OCI-LY3 (cell line): ENCODE results near the gene SAMD4B.

Source experiments
- H2AFZ ChIP-seq: fragments of 200-600, 300-600 bp; shearing (Covaris generic); 2 replicates; pipeline ENCODE4 v1.6.0; 2014; ENCODE audit warnings: antibody characterized with exemption, low read depth, low read length
- H3K27ac ChIP-seq: fragments of 200-600, 300-600 bp; sonication (generic); 2 replicates; pipeline ENCODE4 v1.5.1; 2014; ENCODE audit warnings: mild to moderate bottlenecking, low read length, moderate library complexity, mixed read lengths
- H3K27me3 ChIP-seq: fragments of 200-600, 300-600 bp; sonication (generic); 2 replicates; pipeline ENCODE4 v1.6.1; 2014; ENCODE audit warnings: low read depth, low read length, mixed read lengths
- H3K36me3 ChIP-seq: fragments of 200-600, 300-600 bp; sonication (generic); replicated peaks from 2 replicates; pipeline ENCODE3; 2014; ENCODE audit warnings: low read depth, low read length, mixed read lengths
- H3K4me1 ChIP-seq: fragments of 300-600, 200-600 bp; sonication (generic); 2 replicates; pipeline ENCODE4 v1.6.1; 2014; ENCODE audit warnings: low read length, mixed read lengths
- H3K4me2 ChIP-seq: fragments of 200-600, 300-600 bp; sonication (generic); 2 replicates; pipeline ENCODE4 v1.6.1; 2014; ENCODE audit warnings: low read length, mixed read lengths
- H3K4me3 ChIP-seq: fragments of 300-600, 200-600 bp; sonication (generic); 2 replicates; pipeline ENCODE4 v1.5.1; 2014; ENCODE audit warnings: antibody characterized with exemption, mild to moderate bottlenecking, low read length, moderate library complexity
- H3K79me2 ChIP-seq: fragments of 300-600, 200-600 bp; shearing (Covaris generic); 2 replicates; pipeline ENCODE4 v1.6.1; 2014; ENCODE audit warnings: mild to moderate bottlenecking, low read length, mixed read lengths
- H3K9ac ChIP-seq: fragments of 300-600, 200-600 bp; shearing (Covaris generic); 2 replicates; pipeline ENCODE4 v1.6.0; 2014; ENCODE audit warnings: mild to moderate bottlenecking, low read length, moderate library complexity
- H3K9me3 ChIP-seq: fragments of 200-600, 300-600 bp; shearing (Covaris generic); 2 replicates; pipeline ENCODE4 v1.6.1; 2014; ENCODE audit warnings: low read length, mixed read lengths; ENCODE audit not compliant: insufficient read depth
- H4K20me1 ChIP-seq: fragments of 200-600, 300-600 bp; sonication (generic); 2 replicates; pipeline ENCODE4 v1.6.1; 2016; ENCODE audit warnings: low read length, mixed read lengths; ENCODE audit not compliant: insufficient read depth
- CTCF ChIP-seq: fragments of 200-600, 300-600 bp; sonication (generic); IDR thresholded peaks from 2 replicates; pipeline ENCODE4 v1.5.1; 2014; ENCODE audit warnings: antibody characterized with exemption, low read length, low read depth
- EZH2phosphoT487 ChIP-seq: fragments of 200-600 bp; shearing (Covaris generic); IDR thresholded peaks from 2 replicates; pipeline ENCODE4 v1.6.1; 2018; ENCODE audit warnings: antibody characterized with exemption, mixed run types, low read depth

Gene SAMD4B

DNA sequence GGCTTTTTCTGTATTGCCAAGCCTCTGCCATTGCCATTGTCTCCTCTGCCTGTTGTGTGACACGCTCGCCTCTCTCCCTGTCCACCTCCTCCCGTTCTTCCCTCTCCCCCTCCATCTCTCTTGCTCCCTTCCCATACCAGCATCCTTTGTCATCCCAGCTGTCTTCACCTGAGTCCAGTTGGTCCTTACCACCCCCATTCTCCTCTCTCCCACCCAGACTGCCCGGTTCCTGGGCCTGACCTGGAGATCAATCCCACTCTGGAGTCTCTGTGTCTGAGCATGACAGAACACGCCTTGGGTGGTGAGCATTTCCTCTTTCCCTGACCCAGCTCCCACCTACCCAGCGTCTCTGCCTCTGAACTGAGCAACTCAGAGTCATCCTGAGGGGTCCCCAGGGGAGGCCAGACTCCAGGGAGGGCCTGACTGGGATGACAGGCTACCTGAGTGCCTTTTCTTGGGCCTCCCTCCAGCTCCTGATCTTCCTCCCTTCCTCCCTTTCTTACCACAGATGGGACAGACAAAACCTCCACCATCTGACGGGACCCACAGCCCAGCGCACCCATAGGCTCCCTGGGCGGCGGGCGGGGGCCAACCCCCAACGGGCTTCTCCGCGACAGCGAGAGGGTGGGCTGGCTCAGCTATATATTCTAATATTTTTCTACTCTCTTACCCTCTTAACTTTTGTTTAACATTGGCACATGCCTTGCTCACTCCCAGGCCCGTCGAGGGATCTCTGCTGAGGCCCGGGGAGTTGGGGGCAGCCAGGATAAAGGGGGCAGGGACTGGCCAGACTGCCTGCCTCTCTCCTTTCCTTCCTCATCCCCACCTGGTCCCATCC, 41.0 kb downstream of the SAMD4B start:
- Histone ChIP-seq H3K9ac (no peak overlapping the region), H4K20me1 (no peaks in the 10 kb centered on the region), H3K9me3 (no peaks in the 10 kb centered on the region), H3K4me1 (peaks cover 3% of the 10 kb centered on the region; the same call in 1 of the 2 replicates), H3K4me2 (no peak overlapping the region), H3K27me3 (no peaks in the 10 kb centered on the region), H2AFZ (no peak overlapping the region), H3K27ac (no peak overlapping the region), H3K36me3 (peaks cover 64% of the 10 kb centered on the region), H3K79me2 (no peaks in the 10 kb centered on the region), H3K4me3 (no peak overlapping the region)
- TF ChIP-seq EZH2phosphoT487 = no peak
- TF ChIP-seq CTCF = no peak

DNA sequence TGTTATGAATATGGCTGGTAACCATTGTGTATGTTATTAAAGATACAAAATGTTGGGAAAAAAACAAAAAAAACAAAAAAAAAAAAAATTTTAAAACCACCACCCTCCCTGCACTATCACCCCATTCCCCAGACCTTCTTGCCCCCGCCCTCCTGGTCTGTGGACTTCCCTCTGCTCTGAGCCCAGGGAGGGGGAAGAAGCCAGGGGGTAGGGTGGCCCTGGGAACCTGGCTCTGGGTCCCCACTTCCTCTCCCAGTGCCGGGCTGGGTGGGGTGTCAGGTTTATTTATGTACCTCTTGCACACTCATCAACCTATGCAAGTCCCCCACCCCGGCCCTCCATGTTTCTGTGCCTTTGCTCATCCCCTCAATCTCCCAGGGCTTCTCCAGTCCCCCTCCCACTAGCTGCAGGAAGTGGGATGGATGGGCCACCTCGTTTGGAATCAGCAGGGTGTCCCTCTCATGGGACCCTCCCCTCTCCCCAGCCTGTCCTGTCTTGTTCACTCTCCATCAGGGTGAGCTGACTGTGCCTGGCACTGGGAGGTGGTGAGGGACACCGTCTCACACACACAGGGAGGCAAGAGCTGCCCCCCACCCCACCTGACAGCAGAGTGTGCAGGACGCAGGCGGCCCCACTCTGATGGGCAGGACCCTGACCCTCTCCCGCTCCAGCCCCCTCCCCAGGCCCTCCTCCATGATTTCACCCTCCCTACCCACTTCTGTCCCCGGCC, 42.8 kb downstream of the SAMD4B start:
- no peaks in the 10 kb centered on the region for H4K20me1 ChIP-seq
- no peak for TF ChIP-seq CTCF
- no peak for TF ChIP-seq EZH2phosphoT487
- no peak overlapping the region for H2AFZ ChIP-seq
- H3K4me2 ChIP-seq = no peak overlapping the region
- H3K27me3 ChIP-seq = no peaks in the 10 kb centered on the region
- H3K9ac ChIP-seq = no peak overlapping the region
- peaks cover 6% of the 10 kb centered on the region for H3K79me2 ChIP-seq
- H3K27ac ChIP-seq = no peak overlapping the region
- H3K36me3 ChIP-seq = peaks cover 63% of the 10 kb centered on the region
- H3K9me3 ChIP-seq = no peaks in the 10 kb centered on the region
- H3K4me3 ChIP-seq = no peak overlapping the region
- H3K4me1 ChIP-seq = peaks cover 3% of the 10 kb centered on the region

DNA sequence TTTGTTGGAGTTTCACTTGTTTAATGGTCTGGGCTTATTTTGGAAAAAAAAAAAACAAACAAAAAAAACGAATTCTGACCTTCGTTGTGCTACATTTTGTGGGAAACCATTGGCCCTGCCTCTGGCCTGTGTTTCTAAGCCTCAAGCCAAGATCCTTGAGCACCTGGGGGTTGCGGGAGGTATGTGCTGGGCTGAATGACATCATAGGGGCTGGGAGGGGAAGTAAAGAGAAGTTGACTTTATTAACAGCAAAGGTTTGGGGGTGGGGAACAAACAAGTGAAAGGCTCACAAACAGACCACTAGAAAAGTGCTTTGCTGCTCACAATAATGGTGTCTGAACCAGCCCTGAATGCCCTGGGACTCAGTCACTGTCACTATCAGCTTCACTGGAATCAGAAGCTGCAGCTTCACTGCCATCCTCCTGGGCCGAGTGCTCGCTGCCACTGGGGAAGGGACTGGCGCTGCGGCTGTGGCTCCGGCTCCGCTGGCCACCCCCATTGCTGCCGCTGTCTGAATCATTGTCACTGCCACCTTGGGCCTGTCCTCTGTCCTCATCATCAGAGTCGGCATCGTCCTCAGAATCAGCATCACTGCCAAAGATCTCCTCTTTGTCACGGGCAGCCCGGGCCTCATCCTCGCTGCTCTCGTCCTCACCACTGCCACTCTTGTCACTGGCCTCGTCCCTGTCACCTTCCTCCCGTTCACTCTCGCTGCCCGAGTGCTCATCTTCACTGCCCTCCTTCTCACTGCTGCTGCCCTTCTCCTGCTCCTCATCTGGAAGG, 43.6 kb downstream of the SAMD4B start:
- H3K27ac ChIP-seq = no peak overlapping the region
- H3K4me3 ChIP-seq = no peak overlapping the region
- H3K4me1 ChIP-seq = peaks cover 6% of the 10 kb centered on the region
- no peak overlapping the region for H2AFZ ChIP-seq
- H3K79me2 ChIP-seq = peaks cover 13% of the 10 kb centered on the region
- H3K9me3 ChIP-seq = no peaks in the 10 kb centered on the region
- H3K9ac ChIP-seq = no peak overlapping the region
- no peak for TF ChIP-seq EZH2phosphoT487
- no peak for TF ChIP-seq CTCF
- H3K36me3 ChIP-seq = peaks cover 56% of the 10 kb centered on the region
- no peaks in the 10 kb centered on the region for H4K20me1 ChIP-seq
- H3K4me2 ChIP-seq = no peak overlapping the region
- no peaks in the 10 kb centered on the region for H3K27me3 ChIP-seq

DNA sequence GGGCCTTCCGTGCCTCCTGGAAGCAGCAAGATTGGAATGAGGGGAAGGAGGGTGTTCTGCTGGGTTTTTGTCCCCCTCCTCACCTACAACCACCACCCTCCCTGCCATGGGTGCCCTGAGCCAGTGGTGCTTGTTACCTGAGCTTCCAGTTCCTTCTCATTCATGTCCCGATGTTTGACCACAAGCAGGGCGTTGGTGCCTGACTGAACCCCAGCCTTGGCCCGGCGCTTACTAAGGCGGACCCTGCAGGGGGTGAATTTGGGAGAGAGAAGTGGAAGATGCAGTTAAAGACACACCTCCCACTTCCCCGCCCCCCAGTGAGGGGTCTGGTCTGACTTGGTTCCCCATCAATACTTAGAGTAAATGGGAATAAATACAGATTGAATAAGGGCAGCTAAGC, 44.3 kb downstream of the SAMD4B start:
- no peak overlapping the region for H3K9ac ChIP-seq

More for the DNA sequence above, 44.3 kb downstream of the SAMD4B start:
- no peak overlapping the region for H3K4me2 ChIP-seq
- H3K4me3 ChIP-seq = no peak overlapping the region
- no peak for TF ChIP-seq CTCF
- no peak for TF ChIP-seq EZH2phosphoT487
- peaks cover 49% of the 10 kb centered on the region for H3K36me3 ChIP-seq
- H3K27me3 ChIP-seq = no peaks in the 10 kb centered on the region
- H3K27ac ChIP-seq = no peak overlapping the region
- H4K20me1 ChIP-seq = no peaks in the 10 kb centered on the region
- no peaks in the 10 kb centered on the region for H3K9me3 ChIP-seq
- peaks cover 6% of the 10 kb centered on the region for H3K4me1 ChIP-seq
- peaks cover 16% of the 10 kb centered on the region for H3K79me2 ChIP-seq
- H2AFZ ChIP-seq = no peak overlapping the region
